Colonic mucosa (tissue), 4 donors: ENCODE data around the gene KRT17. TPM values are rescaled to one million over a fixed set of nuclear protein-coding genes. Genes with fewer than 3 reads are reported as not detected.
"Not testable (repeated sequence)": the region's sequence is repeated elsewhere in the genome, so short reads cannot be mapped to it uniquely, and the experiment has no call there.

Source experiments
- DNase-seq: peaks from one replicate; pipeline ENCODE4 v3.0.0-alpha.2; 2020
- H3K27ac ChIP-seq: fragments of 200-600 bp; one replicate; pipeline ENCODE4 v1.8.0; 2021
- H3K27me3 ChIP-seq: fragments of 200-600 bp; one replicate; pipeline ENCODE4 v1.8.0; 2021
- H3K36me3 ChIP-seq: fragments of 200-600 bp; one replicate; pipeline ENCODE4 v1.8.0; 2021
- H3K4me1 ChIP-seq: fragments of 200-600 bp; one replicate; pipeline ENCODE4 v1.8.0; 2021; ENCODE audit warnings: mild to moderate bottlenecking
- H3K4me3 ChIP-seq: fragments of 200-600 bp; one replicate; pipeline ENCODE4 v1.8.0; 2021
- H3K9ac ChIP-seq, 2 donors: one replicate each; pipeline ENCODE4 v1.7.0; 2013; ENCODE audit warnings: control low read depth in 2 of 2, low read depth in 2 of 2, low read length in 2 of 2
- H3K9me3 ChIP-seq: fragments of 200-600 bp; one replicate; pipeline ENCODE4 v1.8.0; 2021
- CTCF ChIP-seq: fragments of 200-600 bp; IDR thresholded peaks from one replicate; pipeline ENCODE4 v1.8.0; 2022; ENCODE audit warnings: antibody characterized with exemption, mild to moderate bottlenecking
- intact Hi-C: fragments of 100-400 bp; cut with DNase I; formaldehyde crosslinking; loops from one replicate; pipeline ENCODE4 v1.14.1; 2022
- total RNA-seq, 2 donors: library from RNA; stranded (reverse); fragmentation: NEBNext Ultra II Directional in 1 of 2; extraction: Animal tissue kit (Norgen Biotek cat#: 25700) in 1 of 2; gene quantifications; one replicate each; pipeline ENCODE4 v1.2.1, GENCODE V29; 2021
- donor health status: healthy.
- donor health status: DM: no; HTN: no; CAD: no.
- donor health status: DM: no; HTN: no; CAD: no.

Gene KRT17
- total RNA-seq, 2 donors from 2014 or later: 1.2 TPM; not detected in 1

- Histone ChIP-seq H3K9me3 (no peaks in the 10 kb centered on the region), H3K4me1 (no peaks in the 10 kb centered on the region), H3K27me3 (no peaks in the 10 kb centered on the region), H3K36me3 (no peaks in the 10 kb centered on the region), H3K4me3 (no peak overlapping the region), H3K27ac (no peak overlapping the region), H3K9ac (no peak overlapping the region)
- no peak for DNase-seq
- intact Hi-C loops: no loop called here
- TF ChIP-seq CTCF: no peak
These were observed 4.9 kb upstream of the KRT17 start for GRCh38 chr17:41629316-41629715.

- H3K4me3 ChIP-seq, intact Hi-C loops, H3K27ac ChIP-seq, H3K36me3 ChIP-seq, H3K9ac ChIP-seq, H3K27me3 ChIP-seq, H3K4me1 ChIP-seq, DNase-seq, H3K9me3 ChIP-seq: not testable (repeated sequence)
These were observed 4.4 kb upstream of the KRT17 start for GRCh38 chr17:41628621-41629255.

GRCh38 chr17:41628073-41628370, 3.6 kb upstream of the KRT17 start:
- DNase-seq, intact Hi-C loops, H3K27me3 ChIP-seq, H3K9ac ChIP-seq, H3K4me1 ChIP-seq, H3K9me3 ChIP-seq, H3K4me3 ChIP-seq, H3K27ac ChIP-seq, H3K36me3 ChIP-seq: not testable (repeated sequence)

- Histone ChIP-seq H3K9ac (no peak overlapping the region), H3K36me3 (no peaks in the 10 kb centered on the region), H3K9me3 (no peaks in the 10 kb centered on the region), H3K4me3 (no peak overlapping the region), H3K27ac (no peak overlapping the region), H3K4me1 (no peaks in the 10 kb centered on the region), H3K27me3 (no peaks in the 10 kb centered on the region)
- TF ChIP-seq CTCF: no peak
- no peak for DNase-seq
- intact Hi-C loops: no loop called here
These were observed 3.1 kb upstream of the KRT17 start for GRCh38 chr17:41627316-41628072.

- H3K4me1 ChIP-seq, H3K4me3 ChIP-seq, H3K27me3 ChIP-seq, DNase-seq, H3K36me3 ChIP-seq, intact Hi-C loops, H3K9me3 ChIP-seq, H3K9ac ChIP-seq, H3K27ac ChIP-seq: not testable (repeated sequence)
These were observed 2.5 kb upstream of the KRT17 start for GRCh38 chr17:41626914-41627295.

- H3K9me3 ChIP-seq, H3K36me3 ChIP-seq, H3K4me1 ChIP-seq, intact Hi-C loops, H3K4me3 ChIP-seq, H3K9ac ChIP-seq, H3K27ac ChIP-seq, H3K27me3 ChIP-seq, DNase-seq: not testable (repeated sequence)
These were observed 1.9 kb upstream of the KRT17 start for GRCh38 chr17:41626028-41626913.

GRCh38 chr17:41625602-41626001, 1.2 kb upstream of the KRT17 start:
- no peaks in the 10 kb centered on the region for H3K9me3 ChIP-seq
- no peaks in the 10 kb centered on the region for H3K36me3 ChIP-seq
- no peak overlapping the region for H3K27ac ChIP-seq
- H3K9ac ChIP-seq: no peak overlapping the region
- intact Hi-C loops: no loop called here
- H3K4me3 ChIP-seq: no peak overlapping the region
- DNase-seq: no peak
- no peaks in the 10 kb centered on the region for H3K27me3 ChIP-seq
- no peak for TF ChIP-seq CTCF
- H3K4me1 ChIP-seq: no peaks in the 10 kb centered on the region

GRCh38 chr17:41623184-41623861, 1.1 kb downstream of the KRT17 start:
- H3K27me3 ChIP-seq, H3K4me1 ChIP-seq, intact Hi-C loops, H3K27ac ChIP-seq, H3K4me3 ChIP-seq, H3K36me3 ChIP-seq, H3K9me3 ChIP-seq, DNase-seq, H3K9ac ChIP-seq: not testable (repeated sequence)

- H3K36me3 ChIP-seq, H3K9ac ChIP-seq, H3K27me3 ChIP-seq, H3K4me3 ChIP-seq, H3K9me3 ChIP-seq, DNase-seq, H3K4me1 ChIP-seq, H3K27ac ChIP-seq, intact Hi-C loops: not testable (repeated sequence)
These were observed 1.8 kb downstream of the KRT17 start for GRCh38 chr17:41622340-41623183.
